Measurements from ENCODE around the gene PTPN5.

PTPN5 gene

DNA sequence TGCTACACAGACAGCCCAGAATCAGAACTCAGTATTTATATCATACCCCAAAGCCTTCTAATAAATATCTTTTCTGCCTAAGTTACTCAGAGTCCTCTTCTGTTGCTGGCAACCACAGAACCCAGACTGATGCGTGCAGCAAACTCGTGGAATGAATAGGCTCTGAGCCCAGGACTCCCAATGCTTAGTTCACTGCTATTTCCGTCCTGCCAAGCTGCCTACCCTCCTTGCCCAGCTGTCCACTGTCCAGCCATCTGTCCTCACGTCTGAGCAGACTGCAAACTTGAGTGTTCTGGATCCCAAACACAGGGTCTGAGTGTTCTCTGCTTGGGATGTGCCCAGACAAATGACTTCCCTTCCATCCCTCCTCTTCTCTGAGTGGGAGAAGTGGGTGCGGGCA, 19.4 kb downstream of the PTPN5 start:
- no peak for DNase-seq

DNA sequence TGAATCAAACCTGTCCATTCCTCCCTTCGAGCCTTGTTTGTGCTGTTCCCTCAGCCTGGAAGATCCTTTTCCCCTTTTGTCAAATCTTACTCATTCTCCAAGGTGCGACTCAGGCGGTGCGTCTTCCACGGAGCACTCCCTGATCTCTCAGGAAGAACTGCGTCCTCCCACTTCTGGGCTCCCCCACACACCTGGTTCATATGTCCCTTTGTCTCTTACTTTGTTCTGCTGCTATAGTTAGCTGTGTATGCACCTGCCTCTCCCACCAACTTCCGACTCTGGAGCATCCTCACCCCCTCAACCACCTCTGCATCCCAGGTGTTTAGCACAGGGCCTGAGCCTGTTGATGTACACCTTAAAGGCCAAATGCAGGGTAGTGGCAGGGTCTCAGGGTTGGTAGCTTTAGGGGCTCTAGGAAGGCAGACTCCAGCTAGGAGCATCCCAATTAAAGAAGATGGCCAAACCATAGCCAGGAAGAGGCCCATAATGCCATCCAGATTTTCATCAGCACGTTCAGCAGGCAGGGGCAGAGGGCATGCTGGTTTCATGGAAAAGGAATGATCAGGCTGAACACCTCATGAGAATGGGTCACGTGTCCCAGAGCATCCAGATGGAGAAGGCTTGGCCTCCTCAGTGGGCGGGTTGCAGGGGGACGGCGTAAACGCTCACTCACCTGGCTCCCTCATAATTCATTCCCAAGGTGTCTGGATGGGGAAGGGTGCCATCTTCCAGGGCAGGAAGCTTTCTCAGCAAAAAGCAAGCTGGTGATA, 20.1 kb downstream of the PTPN5 start:
- DNase-seq = no peak

DNA sequence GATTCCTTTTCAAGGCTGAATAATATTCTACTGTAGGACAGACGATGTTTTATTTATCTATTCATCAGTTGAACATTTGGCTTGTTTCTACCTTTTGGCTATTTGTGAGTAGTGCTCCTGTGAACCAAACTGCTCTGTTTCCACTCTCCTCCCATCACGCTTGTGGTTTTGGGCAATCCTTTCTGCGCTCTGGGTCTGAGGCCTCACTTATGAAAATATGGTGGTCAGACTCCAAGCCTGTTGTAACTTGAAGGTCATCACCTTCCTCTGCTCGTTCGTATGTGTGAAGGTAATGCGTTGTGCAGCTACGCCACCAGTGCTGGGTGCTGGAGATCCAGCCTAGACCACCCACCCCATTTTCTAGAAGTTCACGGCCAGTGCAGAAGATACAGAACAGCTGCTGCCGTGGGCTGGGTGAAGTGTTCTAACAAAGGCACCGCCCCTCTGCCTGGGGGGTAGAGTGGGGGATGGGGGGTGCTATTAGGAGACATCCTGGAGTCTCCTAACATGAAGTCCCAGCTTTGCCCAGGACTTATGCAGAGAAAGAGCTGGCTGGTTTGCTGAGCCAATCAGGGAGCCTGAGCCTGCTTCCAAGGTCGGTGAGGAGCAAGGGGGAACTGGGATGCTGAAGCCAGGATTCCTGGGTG, 21.0 kb downstream of the PTPN5 start:
- DNase-seq = no peak

DNA sequence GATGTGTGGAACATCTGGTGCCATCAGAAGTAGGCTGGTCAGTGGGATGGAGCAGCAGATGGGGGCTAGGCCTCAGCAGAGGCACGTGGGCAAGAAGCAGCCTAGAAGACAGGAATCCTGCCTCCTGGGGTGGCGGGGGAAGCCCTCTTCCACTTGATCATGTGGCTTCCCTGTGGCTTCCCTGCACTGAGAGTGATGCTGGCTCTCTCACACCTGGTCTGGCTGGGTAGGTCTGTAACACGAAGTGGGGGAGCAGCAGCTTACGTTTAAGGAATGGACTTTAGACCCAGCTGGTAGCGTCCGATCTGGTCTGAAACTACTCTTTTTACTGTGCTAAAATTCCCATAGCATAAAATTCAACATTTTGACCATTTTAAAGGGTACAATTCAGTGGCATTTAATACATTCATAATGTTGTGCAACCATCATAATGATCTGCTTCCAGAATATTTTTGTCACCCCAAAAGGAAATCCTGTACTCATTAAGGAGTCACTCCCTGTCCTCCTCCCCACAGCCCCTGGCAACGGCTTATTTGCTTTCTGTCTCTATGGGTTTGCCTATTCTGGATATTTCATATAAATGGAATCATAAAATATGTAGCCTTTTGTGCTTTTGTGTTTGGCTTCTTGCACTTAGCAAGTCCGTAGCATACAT, 21.7 kb downstream of the PTPN5 start:
- no peak for DNase-seq

DNA sequence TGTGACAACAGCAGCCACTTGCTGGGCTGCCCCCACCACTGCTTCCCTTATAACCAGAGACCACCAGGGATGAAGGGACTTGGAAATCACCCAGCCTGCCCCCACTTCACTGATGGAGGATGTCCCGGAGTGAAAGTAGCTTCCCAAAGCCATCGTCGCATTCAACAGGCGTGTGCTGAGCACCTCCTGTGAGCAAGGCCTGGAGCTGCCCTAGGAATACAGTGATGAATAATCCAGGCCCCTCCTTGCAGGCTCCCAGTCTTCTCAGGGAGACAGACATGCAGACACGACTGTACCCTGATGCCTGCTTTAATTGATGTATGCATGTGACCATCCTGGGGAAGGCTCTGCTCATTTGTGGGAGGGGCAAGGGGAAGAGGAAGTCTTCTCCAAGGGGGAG, 22.6 kb downstream of the PTPN5 start:
- DNase-seq = no peak

DNA sequence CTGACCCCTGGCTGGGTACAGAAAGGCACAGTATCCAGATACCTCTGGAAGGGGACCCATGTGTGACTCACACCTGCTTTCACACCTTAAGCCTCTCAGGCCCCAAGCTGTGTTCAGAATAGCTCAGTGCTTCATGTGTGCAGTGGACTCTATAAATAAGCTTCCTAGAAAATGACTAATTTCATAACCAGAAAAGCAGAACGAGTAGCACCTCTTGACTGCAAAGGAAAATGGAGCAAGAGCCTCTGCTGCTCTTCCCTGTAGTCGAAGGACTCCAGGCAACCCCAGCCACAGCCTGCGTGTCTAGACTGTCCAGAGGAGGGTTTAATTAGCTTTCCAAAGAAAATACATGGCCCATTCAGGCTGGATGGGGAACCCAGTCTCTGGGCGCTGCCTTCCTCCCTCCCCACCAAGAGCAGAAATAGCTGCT, 23.1 kb downstream of the PTPN5 start:
- DNase-seq = no peak

DNA sequence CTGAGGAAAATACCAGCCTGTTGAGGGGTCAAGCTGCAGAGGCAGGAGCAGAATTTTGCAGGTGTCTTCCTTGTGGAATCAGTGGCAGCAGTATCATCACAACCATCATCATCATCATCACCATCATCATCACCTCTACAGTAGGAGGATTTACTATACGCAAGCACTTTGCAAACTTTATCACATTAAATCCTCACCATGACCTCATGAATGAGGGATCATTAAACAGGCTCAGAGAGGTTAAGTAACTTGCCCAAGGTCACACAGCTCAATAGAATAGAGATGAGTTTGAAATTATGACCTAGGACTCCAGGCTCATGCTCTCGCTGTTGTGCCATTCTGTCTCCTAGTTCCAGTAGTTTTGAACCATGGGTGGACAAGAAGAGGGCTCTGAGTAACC, 25.6 kb downstream of the PTPN5 start:
- no peak for DNase-seq

DNA sequence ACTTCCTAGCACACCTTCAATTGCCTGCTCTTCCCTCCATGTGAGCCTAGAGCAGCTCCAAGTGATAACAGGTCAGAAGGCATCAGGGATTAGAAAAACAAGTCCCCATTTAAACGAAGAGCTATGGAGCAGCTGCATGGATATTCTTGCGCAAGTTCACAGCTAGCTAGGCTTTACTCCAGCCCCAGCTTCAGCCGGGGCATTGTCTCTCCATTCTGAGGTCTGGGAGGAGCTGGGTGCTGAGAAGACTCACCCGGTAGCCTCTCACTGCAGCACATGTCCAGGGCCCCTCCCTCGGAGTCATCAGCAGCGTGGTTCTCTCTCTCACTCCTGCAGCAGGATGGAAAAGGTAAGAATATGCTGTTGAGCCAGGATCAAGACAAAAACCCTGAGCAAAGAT, 26.0 kb downstream of the PTPN5 start:
- DNase-seq = no peak

DNA sequence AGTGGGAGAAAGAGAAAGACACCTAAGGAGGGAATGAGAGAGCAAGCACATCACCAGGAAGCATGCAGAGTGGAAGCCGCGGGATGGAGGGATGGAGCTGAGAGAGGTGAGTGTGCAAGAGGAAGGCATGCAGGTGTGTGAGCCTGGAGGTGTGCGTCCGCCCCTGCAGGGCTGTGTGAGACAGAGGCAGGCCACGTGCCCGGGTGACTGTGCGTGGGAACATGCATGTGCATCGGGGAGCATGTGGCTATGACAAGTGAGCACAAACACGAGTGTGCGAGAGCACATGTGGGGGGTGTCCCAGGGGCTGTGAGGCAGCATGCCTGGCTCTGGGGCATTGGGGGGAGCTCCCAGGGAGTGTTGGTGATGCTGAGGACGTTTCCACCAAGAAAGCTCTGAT, 29.9 kb downstream of the PTPN5 start:
- DNase-seq = no peak

DNA sequence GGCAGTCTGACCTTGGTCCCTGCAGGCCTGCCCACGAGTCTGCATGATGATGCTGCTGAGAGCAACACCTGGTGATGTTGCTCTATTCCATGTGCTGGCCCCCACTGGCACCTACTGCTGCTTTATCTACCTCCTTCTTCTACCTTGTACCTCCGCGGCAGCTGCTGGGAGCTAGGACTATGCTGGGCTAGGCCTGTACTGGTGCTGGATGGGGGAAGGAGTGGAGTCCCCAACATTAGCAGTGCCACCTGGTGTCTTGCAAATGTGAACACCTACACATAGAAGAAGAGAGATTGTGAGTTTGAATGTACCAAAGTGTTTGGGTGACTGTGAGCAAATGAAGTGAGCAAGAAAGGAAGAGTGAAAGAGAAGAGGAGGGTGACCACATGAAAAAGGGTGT, 30.5 kb downstream of the PTPN5 start:
- DNase-seq = no peak

DNA sequence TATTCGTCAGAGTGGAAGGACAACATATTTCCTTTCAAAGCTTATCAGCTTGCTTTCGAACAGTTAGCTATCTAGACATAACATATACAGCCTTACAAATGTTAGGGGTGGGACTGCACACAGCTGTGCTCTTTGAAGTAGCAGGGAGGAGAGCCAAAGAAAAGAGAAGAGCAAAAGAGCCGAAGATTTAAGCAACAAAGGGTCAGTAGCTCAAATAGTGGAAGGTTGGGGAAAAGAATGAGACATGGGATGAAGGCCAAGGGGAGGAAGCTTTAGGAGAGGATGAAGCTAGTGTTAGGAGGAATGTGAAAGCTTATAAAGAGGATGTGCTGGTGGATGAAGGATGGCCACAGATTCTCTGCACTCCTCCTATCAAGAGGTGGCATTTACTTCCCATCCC, 33.8 kb downstream of the PTPN5 start:
- DNase-seq = no peak

DNA sequence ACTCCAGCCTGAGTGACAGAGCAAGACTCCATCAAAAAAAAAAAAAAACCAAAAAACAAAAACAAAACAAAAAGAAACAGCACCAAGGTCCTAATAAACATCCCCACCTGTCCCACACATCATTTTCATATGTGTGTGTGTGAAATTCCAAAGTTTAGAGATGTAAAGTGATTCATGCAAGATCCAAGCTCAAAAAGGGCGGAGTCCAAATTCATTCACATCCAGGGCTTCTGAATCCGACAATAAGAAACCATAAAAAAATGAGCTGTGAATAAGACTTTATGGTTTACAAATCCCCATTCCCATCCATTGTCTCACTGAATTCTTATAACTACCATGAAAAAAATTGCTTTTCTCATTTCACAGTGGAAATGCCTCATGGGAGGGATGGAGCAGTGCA, 34.7 kb downstream of the PTPN5 start:
- DNase-seq = no peak

DNA sequence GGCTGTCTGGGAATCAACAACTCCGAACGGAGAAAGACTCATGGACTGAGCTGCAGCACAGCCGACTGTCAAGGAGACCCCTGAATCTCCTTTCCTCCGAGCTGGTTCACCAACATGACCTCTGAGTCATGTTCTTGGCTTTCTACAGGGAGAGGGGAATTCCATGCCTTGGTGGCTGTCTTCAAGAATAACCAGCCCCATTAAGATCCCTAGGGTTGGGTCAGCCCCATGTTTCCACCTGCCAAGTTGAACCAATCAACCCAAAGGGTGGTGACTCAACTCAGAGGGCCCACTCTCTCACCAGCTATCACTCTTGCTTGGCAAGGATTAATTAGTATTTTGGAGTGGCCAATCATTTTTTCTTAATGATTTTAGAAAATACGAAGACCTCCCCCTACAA, 37.3 kb downstream of the PTPN5 start:
- no peak for DNase-seq

DNA sequence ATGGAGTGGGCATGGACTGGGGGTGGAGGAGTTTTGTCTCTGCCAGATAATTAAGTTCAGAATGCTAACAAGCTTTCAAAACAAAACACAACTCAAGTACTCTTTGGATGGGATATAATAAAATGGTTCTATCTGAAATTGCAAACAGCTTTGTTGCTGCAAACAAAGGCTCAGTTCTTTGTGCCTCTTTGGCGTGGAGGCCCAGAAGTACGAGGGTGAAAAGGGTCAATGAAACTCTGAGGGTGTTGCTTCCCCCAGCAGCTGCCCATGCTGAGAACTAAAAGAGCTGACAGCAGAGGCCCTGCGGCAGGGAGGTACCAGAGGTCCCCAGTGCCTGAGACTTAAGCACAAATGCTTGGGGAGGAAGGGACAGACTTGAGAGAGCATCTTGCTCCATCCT, 39.1 kb downstream of the PTPN5 start:
- no peak for DNase-seq

DNA sequence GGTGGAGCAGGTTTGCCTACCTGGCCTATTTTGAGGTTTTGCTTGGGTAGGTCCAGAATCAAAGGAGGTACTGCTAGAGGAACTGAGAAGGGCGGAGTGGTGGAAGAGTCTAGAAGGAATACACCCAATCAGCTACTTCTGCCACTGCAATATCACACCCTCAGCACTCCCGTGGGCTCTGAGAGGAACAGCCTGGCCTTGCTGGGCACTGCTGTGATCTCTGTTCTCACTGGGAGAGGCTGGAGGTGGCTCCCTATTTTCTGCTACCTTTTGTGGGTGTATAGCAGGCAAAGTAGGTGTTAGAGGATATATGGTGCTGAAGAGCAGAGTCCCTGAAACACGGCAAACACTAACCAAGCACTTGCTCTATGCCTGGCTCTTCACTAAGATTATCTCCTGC, 40.7 kb downstream of the PTPN5 start:
- DNase-seq = no peak

DNA sequence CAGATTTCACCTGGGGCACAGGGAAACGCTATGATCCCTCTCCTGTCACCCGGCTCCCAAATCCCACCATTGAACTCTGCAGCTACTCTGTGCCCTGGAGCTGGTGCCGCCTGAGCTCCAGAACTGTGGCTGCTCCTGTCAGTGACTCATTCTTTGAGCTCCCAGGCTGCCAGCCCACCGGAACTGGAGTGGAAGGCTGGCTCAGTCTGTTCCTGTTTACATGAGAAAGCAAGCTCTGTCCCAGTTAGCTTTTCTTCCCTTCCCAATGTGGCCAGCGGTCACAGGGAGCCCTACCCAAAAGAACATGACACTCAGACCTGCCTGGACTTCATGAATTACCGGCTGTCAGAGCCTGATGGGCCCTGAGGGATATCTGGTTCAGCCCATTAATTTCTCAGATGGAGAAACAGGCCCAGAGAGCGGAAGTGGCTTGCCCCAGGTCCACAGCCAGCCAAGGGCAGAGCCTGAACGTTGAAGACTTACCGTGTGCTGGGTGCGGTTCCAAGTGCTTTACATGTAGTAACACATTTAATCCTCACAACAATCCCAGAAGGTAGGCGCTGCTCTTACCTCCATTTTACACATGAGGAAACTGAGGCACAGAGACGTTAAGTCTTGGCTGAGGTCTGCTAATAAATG, 41.8 kb downstream of the PTPN5 start:
- DNase-seq = no peak

DNA sequence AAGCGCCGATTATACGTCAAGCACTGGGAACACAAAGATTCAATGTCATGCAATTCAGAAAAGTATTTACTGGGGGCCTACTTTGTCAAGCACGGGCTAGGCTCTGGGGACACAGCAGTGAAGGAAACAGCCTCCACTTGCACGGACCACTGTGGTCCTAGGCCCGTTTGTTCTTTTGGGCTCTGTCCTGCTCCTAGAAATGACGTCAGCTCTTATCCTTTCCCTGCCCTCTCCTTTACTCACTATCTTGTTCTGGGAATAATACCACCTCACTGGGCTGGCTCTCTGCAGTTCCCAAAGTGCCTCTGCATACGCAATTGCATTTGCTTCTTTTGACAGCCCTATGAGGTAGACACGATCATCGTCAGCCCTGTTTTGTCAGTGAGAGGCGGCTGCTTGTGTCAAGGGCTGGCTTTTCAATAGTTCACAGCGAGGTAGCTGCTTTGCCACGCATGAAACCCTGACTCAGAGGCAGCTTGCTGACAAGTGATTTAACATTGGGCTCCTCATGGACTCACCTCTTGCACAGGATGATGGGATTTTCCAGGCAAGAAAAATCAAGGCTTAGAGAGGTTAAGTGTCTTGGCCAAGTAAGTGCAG, 42.7 kb downstream of the PTPN5 start:
- no peak for DNase-seq

DNA sequence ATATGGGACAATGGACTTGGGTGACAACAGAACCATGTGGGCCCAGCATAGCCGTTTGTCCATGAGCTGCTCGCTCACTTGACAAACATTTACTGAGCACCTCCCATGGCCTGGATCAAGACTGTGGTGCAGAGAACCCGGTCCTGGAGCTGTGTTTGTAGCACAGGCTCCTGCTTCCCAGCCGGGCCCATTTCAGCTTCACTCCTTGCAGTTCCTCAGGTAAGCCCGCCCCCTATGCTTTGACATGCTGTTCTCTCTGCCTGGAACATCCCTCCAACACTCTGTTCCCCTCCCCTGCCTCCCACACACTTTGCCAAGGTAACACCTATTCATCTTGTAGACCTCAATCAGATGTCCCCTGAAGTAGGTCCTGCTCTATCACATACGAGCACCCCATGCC, 46.3 kb downstream of the PTPN5 start:
- no peak for DNase-seq

DNA sequence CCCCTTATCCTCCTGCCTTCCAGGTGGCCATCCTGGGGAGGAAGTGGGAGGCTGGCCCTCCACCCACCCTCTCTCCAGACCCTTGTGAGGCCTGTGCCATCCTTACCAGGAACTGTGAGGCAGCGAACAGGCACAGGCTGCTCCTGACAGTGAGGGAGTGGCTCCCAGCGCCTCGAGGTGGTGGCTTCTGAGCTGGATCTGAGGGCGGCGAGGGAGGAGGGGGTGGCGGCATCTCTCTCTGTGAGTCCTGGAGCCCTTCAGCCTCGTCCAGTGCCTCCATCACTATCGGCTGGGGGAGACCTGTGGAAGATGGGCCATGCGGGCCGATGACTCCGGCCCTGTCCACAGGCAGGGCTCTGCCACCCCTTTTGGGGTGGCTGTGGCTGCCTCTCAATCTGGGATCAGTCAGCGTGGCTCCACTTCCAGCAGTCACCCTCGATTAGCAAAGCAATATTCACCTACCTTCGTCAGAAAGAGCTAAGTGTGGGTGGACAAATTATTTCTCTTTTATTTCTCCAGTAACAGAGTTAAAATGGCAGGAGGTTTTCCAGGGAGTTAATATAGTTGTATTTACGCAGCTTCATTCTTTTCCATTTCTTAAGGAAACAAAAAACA, 47.6 kb downstream of the PTPN5 start:
- no peak for DNase-seq

DNA sequence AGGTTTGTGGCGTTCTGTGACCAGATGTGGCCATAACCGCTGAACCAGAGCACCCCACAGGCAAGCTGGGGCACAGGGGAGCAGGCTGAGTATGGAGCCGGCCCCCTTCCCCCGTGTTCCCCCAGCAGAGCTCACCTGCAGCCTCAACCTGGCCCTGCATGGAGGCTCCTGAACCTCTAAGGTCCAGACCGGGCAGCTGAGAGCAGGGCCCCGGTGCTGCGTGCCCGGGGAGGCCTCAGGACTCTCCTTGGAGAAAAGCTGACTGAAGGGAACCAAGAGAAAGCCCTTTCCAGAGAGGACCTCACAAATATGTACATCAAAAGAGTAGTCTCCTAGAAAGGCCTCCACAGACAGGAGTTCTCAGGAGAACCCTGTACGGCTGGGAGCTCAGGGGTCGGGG, 48.2 kb downstream of the PTPN5 start:
- DNase-seq = no peak

DNA sequence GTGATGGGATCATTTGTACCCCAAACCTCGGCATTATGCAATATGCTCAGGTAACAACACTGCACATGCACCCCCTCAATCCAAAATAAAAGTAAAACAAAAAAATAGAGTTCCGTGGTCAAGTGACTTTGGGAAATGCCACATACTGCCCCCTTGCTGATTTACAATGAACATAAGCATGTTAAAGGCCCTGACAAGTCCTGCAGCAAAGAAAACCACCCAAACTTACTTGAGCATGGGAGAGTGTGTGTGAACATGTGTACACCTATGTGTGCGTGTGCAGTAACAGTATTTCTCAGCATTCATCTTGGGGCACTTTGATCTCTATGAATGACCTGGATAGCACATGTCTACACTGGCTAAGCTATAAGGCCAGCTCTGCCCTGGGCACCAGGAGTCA, 49.8 kb downstream of the PTPN5 start:
- no peak for DNase-seq

DNA sequence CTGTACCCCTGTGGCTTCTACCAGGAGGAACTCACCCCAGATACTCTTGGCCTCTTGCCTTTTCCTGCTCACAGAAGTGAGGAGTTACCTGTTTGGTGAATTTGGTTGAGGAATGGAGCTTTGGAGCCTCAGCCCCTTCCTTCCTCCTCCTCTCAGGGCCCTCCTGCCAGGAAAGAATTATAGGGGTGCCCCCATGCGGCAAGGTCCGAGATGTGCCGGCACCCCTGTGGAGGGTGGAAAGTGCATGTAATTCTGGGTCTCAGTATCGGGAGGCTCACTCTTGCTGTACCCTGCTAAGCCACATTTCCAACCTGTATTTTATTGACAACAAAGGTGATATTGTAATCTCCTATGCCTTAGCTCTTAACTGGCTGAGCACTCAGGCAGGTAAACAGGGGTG, 51.9 kb downstream of the PTPN5 start:
- no peak for DNase-seq

DNA sequence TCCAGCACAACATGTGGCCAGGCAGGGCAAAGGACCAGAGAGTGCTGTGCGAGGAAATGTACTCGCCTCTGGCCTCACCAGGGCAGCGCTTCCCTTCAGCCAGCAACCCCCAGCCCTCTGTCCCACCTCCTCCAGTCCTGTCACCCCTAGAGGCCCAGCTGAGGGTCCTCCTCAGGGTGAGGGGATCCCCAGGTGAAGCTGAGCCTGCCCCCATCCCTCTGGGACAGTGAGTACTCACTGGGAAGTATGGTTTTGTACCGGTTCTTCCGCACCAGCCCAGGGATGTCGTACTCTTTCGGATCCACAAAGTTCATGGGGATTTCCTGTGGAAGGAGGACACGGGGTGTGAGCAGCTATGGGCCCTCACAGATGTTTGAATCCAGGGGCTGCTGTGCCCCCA, 54.0 kb downstream of the PTPN5 start:
- no peak for DNase-seq

Data from activated T-cell treated with anti-CD3 and anti-CD28 coated beads for 4 hours (primary cell).